PC-3 (cell line): ENCODE data around the gene NOA1.

Experiments
- CTCF ChIP-seq: fragments of 300-600 bp; sonication (generic); conservative IDR thresholded peaks from 2 replicates; pipeline ENCODE4 v1.5.1; 2017; ENCODE audit warnings: antibody characterized with exemption, low read depth, mild to moderate bottlenecking, low read length
- EZH2phosphoT487 ChIP-seq: fragments of 300-600 bp; sonication (generic); IDR thresholded peaks from 2 replicates; pipeline ENCODE4 v1.6.1; 2018; ENCODE audit warnings: mild to moderate bottlenecking, antibody characterized with exemption, low read length, borderline replicate concordance

- TF ChIP-seq EZH2phosphoT487 (no peak), CTCF (no peak)
Measured at GRCh38 chr4:56995525-56995924, 18.1 kb upstream of the NOA1 start.
